Thymus (tissue), 14 donors: ENCODE results near the gene MGAT2. TPM values are rescaled to one million over a fixed set of nuclear protein-coding genes. Genes with fewer than 3 reads are reported as not detected.

Experiments
- DNase-seq, 9 donors: peaks; one replicate each; pipeline ENCODE4 v3.0.0-alpha.2; 2013; ENCODE audit warnings: low spot score in 9 of 9, low read depth in 6 of 9, missing footprints in 1 of 9
- H3K27ac ChIP-seq, 2 donors: one replicate each; pipeline ENCODE4 v1.5.1; 2013; ENCODE audit warnings: control low read depth in 1 of 2, low read depth in 1 of 2, low read length in 1 of 2, mild to moderate bottlenecking in 1 of 2, moderate library complexity in 1 of 2
- H3K27me3 ChIP-seq, 2 donors: one replicate each; pipeline ENCODE4 v1.5.1; 2013; ENCODE audit warnings: low read length in 1 of 2; ENCODE audit not compliant: control insufficient read depth in 2 of 2, insufficient read depth in 1 of 2
- H3K36me3 ChIP-seq, 2 donors: one replicate each; pipeline ENCODE4 v1.5.1; 2013; ENCODE audit warnings: low read length in 1 of 2, mild to moderate bottlenecking in 1 of 2, moderate library complexity in 1 of 2; ENCODE audit not compliant: control insufficient read depth in 2 of 2, insufficient read depth in 2 of 2
- H3K4me1 ChIP-seq, 2 donors: one replicate each; pipeline ENCODE4 v1.5.1; 2013; ENCODE audit warnings: low read length in 2 of 2; ENCODE audit not compliant: control insufficient read depth in 2 of 2, insufficient read depth in 2 of 2
- H3K4me3 ChIP-seq, 2 donors: one replicate each; pipeline ENCODE4 v1.5.1; 2013; ENCODE audit warnings: low read length in 2 of 2, control low read depth in 1 of 2, mild to moderate bottlenecking in 1 of 2
- H3K9me3 ChIP-seq, 2 donors: one replicate each; pipeline ENCODE4 v1.5.1; 2013; ENCODE audit warnings: low read length in 1 of 2, mild to moderate bottlenecking in 1 of 2; ENCODE audit not compliant: control insufficient read depth in 2 of 2, insufficient read depth in 1 of 2
- WGBS: extraction: QIAGEN DNeasy Blood & Tissue Kit; methylation state at CpG from one replicate; pipeline ENCODE4 v1.1.7; 2013; 5-methylcytosine and 5-hydroxymethylcytosine counted together
- long read RNA-seq, 10 donors: transcript quantifications; one replicate each; lab custom pipeline, GENCODE V29; 2026
- polyA plus RNA-seq: library from polyadenylated mRNA; stranded (reverse); fragments of 200-250 nt; gene quantifications from one replicate; pipeline ENCODE4 v1.2.3, GENCODE V29; 2013
- total RNA-seq: library from RNA; stranded (reverse); fragments of 120-200 nt; gene quantifications from one replicate; pipeline ENCODE4 v1.2.4, GENCODE V29; 2013
- donor health status: healthy.

Gene MGAT2
- total RNA-seq = 36.1 TPM
- polyA plus RNA-seq = 29.9 TPM
- long read RNA-seq, donor 1, partial matches to known transcripts = 0 of 2 reads
- long read RNA-seq, donor 1, other reads (novel, unspliced or antisense) = 0 of 2 reads
- long read RNA-seq, donor 2 = 0 reads
- long read RNA-seq, donor 3, transcript MGAT2-201 (1 exons, 2,687 nt) = major isoform, 53 of 70 reads
- long read RNA-seq, donor 3, partial matches to known transcripts = 17 of 70 reads
- long read RNA-seq, donor 3, other reads (novel, unspliced or antisense) = 0 of 70 reads
- long read RNA-seq, donor 4, transcript MGAT2-201 (1 exons, 2,687 nt) = major isoform, 26 of 26 reads
- long read RNA-seq, donor 4, partial matches to known transcripts = 0 of 26 reads
- long read RNA-seq, donor 4, other reads (novel, unspliced or antisense) = 0 of 26 reads
- long read RNA-seq, donor 5, transcript MGAT2-201 (1 exons, 2,687 nt) = major isoform, 43 of 43 reads
- long read RNA-seq, donor 5, partial matches to known transcripts = 0 of 43 reads
- long read RNA-seq, donor 5, other reads (novel, unspliced or antisense) = 0 of 43 reads
- long read RNA-seq, donor 6, transcript MGAT2-201 (1 exons, 2,687 nt) = major isoform, 31 of 60 reads
- long read RNA-seq, donor 6, partial matches to known transcripts = 11 of 60 reads
- long read RNA-seq, donor 6, other reads (novel, unspliced or antisense) = 18 of 60 reads
- long read RNA-seq, donor 7, transcript MGAT2-201 (1 exons, 2,687 nt) = major isoform, 24 of 24 reads
- long read RNA-seq, donor 7, partial matches to known transcripts = 0 of 24 reads
- long read RNA-seq, donor 7, other reads (novel, unspliced or antisense) = 0 of 24 reads
- long read RNA-seq, donor 8, transcript MGAT2-201 (1 exons, 2,687 nt) = major isoform, 14 of 14 reads
- long read RNA-seq, donor 8, partial matches to known transcripts = 0 of 14 reads
- long read RNA-seq, donor 8, other reads (novel, unspliced or antisense) = 0 of 14 reads
- long read RNA-seq, donor 9, transcript MGAT2-201 (1 exons, 2,687 nt) = major isoform, 8 of 8 reads
- long read RNA-seq, donor 9, partial matches to known transcripts = 0 of 8 reads
- long read RNA-seq, donor 9, other reads (novel, unspliced or antisense) = 0 of 8 reads
- long read RNA-seq, donor 10, transcript MGAT2-201 (1 exons, 2,687 nt) = major isoform, 11 of 11 reads
- long read RNA-seq, donor 10, partial matches to known transcripts = 0 of 11 reads
- long read RNA-seq, donor 10, other reads (novel, unspliced or antisense) = 0 of 11 reads

DNA sequence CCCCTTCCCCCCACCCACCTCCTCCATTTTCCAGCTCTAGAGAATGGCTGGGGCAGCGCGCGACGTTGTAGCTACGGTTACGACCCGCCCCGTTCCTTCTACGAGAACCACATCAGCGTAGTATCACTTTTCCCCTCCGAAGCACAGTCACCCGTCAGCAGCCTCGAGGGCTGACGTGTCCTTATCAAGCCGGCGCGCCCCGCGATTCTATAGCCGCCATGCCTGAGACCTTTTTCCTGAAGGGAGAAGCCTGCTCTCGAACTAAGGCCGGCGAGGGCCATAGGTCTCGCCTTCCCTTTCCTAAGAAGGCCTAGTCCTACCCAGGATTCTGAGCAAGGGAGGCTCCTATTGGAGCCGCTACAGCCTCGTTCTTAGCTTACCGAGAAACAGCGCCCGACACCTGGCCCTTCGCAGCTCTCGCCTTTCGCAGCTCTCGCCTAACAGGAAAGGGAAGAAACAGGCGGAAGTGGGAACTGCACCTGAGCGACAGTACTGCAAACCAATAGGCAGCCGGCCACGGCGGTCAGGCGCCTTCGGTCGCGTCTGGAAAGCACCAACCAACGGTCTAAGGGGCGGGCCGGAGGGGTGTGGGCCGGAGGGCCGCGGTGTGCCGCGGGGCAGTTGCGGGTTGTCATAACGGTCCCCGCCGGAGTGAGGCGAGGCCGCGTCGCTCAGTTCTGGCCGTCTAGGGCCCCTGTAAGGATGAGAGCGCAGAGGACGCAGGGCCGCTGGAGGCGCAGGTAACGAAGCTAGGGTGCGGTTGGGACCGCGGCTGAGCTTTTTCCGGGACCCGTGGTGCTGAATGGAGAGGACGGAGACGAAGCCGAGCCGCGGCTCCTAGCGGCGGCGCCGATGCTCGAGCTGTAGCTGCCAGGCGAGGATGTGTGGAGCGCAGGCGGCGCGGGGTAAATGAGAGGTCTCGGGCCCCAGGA, at the start of gene MGAT2, which contains the start of gene RPL36AL:
MGAT2 (plus strand) TSS at position 618 of the 932 bp plus-strand sequence. CDS start 470 bp downstream, outside the sequence.
RPL36AL (minus strand) TSS at position 445 of the 932 bp plus-strand sequence. CDS start 1,522 bp downstream, outside the sequence.
- H3K4me1 ChIP-seq = peaks cover 16 to 22% of the 10 kb centered on the region in 2 donors
- WGBS = under 1% methylated on average over 85 of the region's 85 CpGs

GRCh38 chr14:49574038-49574437, 46.6 kb upstream of the MGAT2 start:
- no peak for DNase-seq
- Histone ChIP-seq H3K27ac (no peak overlapping the region), H3K27me3 (no peaks in the 10 kb centered on the region), H3K4me3 (no peak overlapping the region), H3K9me3 (peaks cover 1 to 2% of the 10 kb centered on the region in 2 donors), H3K36me3 (peaks cover 17 to 33% of the 10 kb centered on the region in 2 donors), H3K4me1 (no peaks in the 10 kb centered on the region)
- 97% methylated on average over 5 of the region's 5 CpGs for WGBS

More for the DNA sequence above, at the start of gene MGAT2, which contains the start of gene RPL36AL:
- no peaks in the 10 kb centered on the region for H3K9me3 ChIP-seq
- peak within 1 kb of the TSS; percentile 98 to 100 for H3K27ac ChIP-seq
- H3K27me3 ChIP-seq = no peaks in the 10 kb centered on the region
- peaks cover 23 to 29% of the 10 kb centered on the region in 2 donors for H3K36me3 ChIP-seq
- DNase-seq = peak; percentile 92 to 98 (median 95)
- peak within 1 kb of the TSS; percentile 74 to 96 for H3K4me3 ChIP-seq

DNA sequence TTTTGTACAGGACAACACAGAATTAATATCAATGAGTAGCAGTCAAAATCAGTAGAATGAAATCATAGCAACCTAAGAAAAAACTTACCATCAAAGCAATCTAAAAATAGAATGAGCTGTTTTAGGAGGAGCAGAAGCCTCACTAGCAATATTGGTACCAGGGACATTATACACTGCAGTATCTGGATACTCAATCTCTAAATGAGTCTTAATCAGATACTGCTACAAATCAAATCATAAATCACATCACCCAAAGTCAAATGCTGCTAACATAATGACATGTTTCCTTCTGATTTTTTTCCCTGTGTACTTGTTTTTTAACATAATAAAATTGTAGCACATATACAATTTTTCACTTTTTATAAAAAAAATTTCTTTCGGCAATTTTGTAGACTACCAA, 42.5 kb upstream of the MGAT2 start:
- DNase-seq = no peak
- Histone ChIP-seq H3K4me3 (no peak overlapping the region), H3K36me3 (peaks cover 24 to 45% of the 10 kb centered on the region in 2 donors), H3K4me1 (peaks cover 0 to 6% of the 10 kb centered on the region in 2 donors), H3K27me3 (no peaks in the 10 kb centered on the region), H3K27ac (no peak overlapping the region), H3K9me3 (no peaks in the 10 kb centered on the region)
- WGBS = 98% methylated on average over 1 of the region's 1 CpG

GRCh38 chr14:49579841-49580240, 40.8 kb upstream of the MGAT2 start:
- Histone ChIP-seq H3K9me3 (no peaks in the 10 kb centered on the region), H3K36me3 (peaks cover 26 to 53% of the 10 kb centered on the region in 2 donors), H3K4me3 (no peak overlapping the region), H3K4me1 (peaks cover 8 to 16% of the 10 kb centered on the region in 2 donors), H3K27me3 (no peaks in the 10 kb centered on the region), H3K27ac (no peak overlapping the region)
- no peak for DNase-seq
- 97% methylated on average over 2 of the region's 2 CpGs for WGBS

DNA sequence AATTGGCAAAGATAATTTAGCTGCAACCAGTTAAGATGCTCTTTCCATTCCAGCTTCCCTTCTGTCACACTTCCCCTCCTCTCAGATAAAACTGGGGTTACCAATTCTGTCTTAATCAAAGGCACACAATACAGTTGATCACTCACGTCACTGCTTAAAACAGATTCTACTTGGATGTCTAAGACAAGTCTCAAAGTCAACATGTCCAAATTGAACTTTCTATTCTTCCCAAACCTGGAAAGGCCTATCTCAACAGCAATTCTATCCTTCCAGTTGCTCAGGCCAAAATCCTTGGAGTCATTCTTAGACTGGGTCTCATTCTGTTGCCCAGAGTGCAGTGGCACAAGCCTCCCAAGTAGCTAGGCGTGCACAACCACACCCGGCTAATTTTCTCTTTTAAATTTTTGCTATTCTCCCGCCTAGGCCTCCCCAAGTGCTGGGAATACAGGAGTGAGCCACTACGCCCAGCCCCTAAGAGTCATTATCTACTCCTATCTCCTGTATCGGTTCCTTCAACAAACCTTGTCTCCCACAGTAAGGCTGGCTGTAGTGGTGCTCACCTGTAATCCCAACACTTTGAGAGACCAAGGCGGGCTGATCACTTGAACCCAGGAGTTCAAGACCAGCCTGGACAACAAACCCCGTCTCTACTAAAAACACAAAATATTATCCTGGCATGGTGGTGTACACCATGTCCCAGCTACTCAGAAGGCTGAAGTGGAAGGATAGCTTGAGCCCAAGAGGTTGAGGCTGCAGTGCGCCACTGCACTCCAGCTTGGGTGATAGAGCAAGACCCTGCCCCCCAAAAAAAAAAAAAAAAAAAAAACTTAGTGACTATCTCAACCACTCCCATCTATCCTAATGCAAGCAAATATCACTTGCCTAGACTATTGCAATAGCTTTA, 39.1 kb upstream of the MGAT2 start:
- no peaks in the 10 kb centered on the region for H3K9me3 ChIP-seq
- WGBS = 86% methylated on average over 9 of the region's 9 CpGs
- H3K4me3 ChIP-seq = no peak overlapping the region
- no peak for DNase-seq
- peaks cover 23 to 41% of the 10 kb centered on the region in 2 donors for H3K36me3 ChIP-seq
- H3K4me1 ChIP-seq = peaks cover 11 to 16% of the 10 kb centered on the region in 2 donors
- H3K27ac ChIP-seq = no peak overlapping the region
- no peaks in the 10 kb centered on the region for H3K27me3 ChIP-seq

DNA sequence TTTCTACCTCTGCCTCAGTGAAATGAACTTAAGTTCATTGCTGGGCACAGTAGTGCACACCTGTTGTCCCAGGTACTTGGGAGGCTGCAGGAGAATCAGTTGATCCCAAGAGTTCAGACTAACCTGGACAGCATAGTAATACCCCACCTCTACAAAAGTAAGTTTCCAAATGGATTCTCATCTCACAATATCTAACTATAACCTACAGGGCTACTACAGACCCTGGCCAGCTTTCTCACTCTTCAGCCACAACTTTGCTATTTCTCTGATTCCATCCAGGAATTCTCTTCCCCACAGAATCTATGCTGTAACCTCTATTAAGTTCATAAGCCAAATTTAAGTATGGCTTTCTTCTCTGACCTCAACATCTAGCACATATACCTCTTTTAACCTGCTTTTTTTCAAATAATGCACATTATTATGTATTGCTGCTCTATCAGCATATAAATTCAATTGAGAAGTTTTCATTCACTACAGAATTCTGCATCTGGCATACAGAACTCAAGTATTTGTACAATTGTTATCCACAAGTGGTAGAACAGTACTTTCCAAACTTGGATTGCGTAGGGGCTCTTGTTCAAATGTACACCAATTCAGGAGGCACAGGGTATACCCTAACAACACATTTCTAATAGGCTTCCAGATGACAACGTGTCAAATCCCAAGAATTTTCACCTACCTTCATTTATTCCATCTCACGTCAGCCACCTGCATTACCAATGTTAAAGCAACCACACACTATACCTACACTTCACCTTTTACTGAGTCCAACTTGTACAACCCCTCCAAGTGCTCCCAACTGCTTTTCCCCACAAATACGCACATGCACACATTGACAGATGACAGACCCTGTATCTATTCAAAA, 38.3 kb upstream of the MGAT2 start:
- Histone ChIP-seq H3K4me1 (peaks cover 11 to 16% of the 10 kb centered on the region in 2 donors), H3K36me3 (peaks cover 18 to 32% of the 10 kb centered on the region in 2 donors), H3K9me3 (no peaks in the 10 kb centered on the region), H3K27me3 (no peaks in the 10 kb centered on the region), H3K4me3 (no peak overlapping the region), H3K27ac (no peak overlapping the region)
- WGBS = 99% methylated on average over 4 of the region's 4 CpGs
- DNase-seq = no peak

- no peaks in the 10 kb centered on the region for H3K9me3 ChIP-seq
- no peak overlapping the region for H3K4me3 ChIP-seq
- peaks cover 11 to 16% of the 10 kb centered on the region in 2 donors for H3K4me1 ChIP-seq
- H3K27ac ChIP-seq = no peak overlapping the region
- 96% methylated on average over 6 of the region's 6 CpGs for WGBS
- peaks cover 13 to 26% of the 10 kb centered on the region in 2 donors for H3K36me3 ChIP-seq
- H3K27me3 ChIP-seq = no peaks in the 10 kb centered on the region
- DNase-seq = no peak
Measured at GRCh38 chr14:49583629-49584028, 37.0 kb upstream of the MGAT2 start.
